RPMI8226 (cell line): ENCODE measurements around the gene ZNF836.

Experiments used
- DNase-seq: peaks from one replicate; pipeline ENCODE4 v3.0.0-alpha.2; 2015

ZNF836 gene

GRCh38 chr19:52187407-52187806 lies 16.0 kb upstream of the ZNF836 start:
- DNase-seq: no peak

- DNase-seq: no peak
Observed at GRCh38 chr19:52176574-52176973, 5.2 kb upstream of the ZNF836 start.

- DNase-seq: no peak
Observed at GRCh38 chr19:52172347-52172746, 926 bp upstream of the ZNF836 start.

GRCh38 chr19:52170863-52171320 lies 529 bp downstream of the ZNF836 start:
- DNase-seq: peak; percentile 4

- no peak for DNase-seq
Observed at GRCh38 chr19:52170304-52170703, 1.1 kb downstream of the ZNF836 start.

- DNase-seq: no peak
Observed at GRCh38 chr19:52155596-52156359, 15.6 kb downstream of the ZNF836 start.

- no peak for DNase-seq
Observed at GRCh38 chr19:52148256-52148655, 23.2 kb downstream of the ZNF836 start.

GRCh38 chr19:52142001-52142595 lies 29.3 kb downstream of the ZNF836 start:
- no peak for DNase-seq

- no peak for DNase-seq
Observed at GRCh38 chr19:52141203-52141602, 30.2 kb downstream of the ZNF836 start.

- DNase-seq: no peak
Observed at GRCh38 chr19:52140032-52140710, 31.2 kb downstream of the ZNF836 start.

- peak; percentile 96 for DNase-seq
Observed at GRCh38 chr19:52139252-52140031, 32.0 kb downstream of the ZNF836 start, which contains the start of gene ZNF616. TSS of gene ZNF616 (minus strand) at chr19:52139938. CDS start at chr19:52130512, 9,426 bp downstream.

- no peak for DNase-seq
Observed at GRCh38 chr19:52138983-52139251, 32.5 kb downstream of the ZNF836 start.

GRCh38 chr19:52138278-52138982 lies 33.0 kb downstream of the ZNF836 start:
- peak; percentile 61 for DNase-seq

- DNase-seq: no peak
Observed at GRCh38 chr19:52120286-52120685, 51.1 kb downstream of the ZNF836 start.

GRCh38 chr19:52115526-52116053 lies 55.8 kb downstream of the ZNF836 start:
- no peak for DNase-seq

- no peak for DNase-seq
Observed at GRCh38 chr19:52114691-52115090, 56.7 kb downstream of the ZNF836 start.

- DNase-seq: no peak
Observed at GRCh38 chr19:52112624-52113023, 58.8 kb downstream of the ZNF836 start.

GRCh38 chr19:52110780-52111179 lies 60.6 kb downstream of the ZNF836 start:
- no peak for DNase-seq
